ENCODE data around the gene RBM42.
"Not testable (repeated sequence)": the region's sequence is repeated elsewhere in the genome, so short reads cannot be mapped to it uniquely, and the experiment has no call there.

The RBM42 gene

DNA sequence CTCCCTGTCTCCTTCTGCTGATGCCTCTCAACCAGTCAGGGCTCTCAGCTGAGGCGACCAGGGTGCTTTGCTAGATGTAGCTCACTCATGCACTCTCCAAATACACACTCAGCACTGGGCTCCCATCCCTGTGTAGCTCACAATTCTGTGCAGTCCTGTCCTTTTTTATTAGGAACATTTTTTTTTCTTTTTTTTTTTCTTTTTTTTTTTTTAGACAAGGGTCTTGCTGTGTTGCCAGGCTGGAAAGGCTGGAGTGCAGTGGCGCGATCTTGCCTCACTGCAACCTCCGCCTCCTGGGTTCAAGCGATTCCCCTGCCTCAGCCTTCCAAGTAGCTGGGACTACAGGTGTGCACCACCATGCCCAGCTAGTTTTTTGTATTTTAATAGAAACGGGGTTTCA lies 26.0 kb downstream of the RBM42 start:
- not testable (repeated sequence) for DNase-seq (ENCODE audit: low read depth)

- DNase-seq (ENCODE audit: low read depth): no peak
These were observed 26.8 kb downstream of the RBM42 start for GRCh38 chr19:35655600-35655999.

- DNase-seq (ENCODE audit: low read depth): no peak
These were observed 27.9 kb downstream of the RBM42 start for GRCh38 chr19:35656700-35657099.

DNA sequence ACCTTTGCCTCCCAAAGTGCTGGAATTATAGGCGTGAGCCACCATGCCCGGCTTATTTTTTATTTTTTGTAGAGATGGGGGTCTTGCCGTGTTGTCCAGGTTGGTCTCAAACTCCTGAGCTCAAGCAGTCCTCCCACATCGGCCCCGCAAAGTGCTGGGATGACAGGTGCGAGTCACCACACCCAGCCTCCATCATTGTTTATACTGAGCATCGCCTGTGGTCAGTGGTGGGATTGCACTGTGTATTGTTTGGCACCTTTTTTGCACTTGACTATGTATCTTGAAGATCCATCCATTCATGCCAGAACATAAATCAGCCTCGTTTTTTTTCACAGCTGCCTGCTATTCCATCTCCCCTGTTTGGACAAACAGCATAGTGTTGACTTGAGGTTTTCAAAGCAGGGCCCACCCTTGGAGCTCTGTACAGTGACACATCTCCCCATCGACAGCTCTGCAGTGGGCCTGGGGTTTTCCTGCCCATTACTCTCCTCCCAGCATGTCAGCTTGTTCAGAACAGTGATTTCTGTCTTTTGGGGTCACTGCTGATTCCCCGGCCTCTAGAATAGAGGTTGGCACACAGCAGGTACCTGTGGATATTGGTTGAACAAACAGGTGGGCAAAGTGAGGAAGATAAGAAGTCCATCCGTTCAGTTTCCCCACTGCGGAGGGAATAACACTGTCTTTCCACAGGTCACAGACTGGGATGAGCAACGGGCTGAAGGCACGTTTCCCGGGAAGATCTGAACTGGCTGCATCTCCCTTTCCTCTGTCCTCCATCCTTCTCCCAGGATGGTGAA lies 29.3 kb downstream of the RBM42 start:
- no peak for DNase-seq (ENCODE audit: low read depth)

DNA sequence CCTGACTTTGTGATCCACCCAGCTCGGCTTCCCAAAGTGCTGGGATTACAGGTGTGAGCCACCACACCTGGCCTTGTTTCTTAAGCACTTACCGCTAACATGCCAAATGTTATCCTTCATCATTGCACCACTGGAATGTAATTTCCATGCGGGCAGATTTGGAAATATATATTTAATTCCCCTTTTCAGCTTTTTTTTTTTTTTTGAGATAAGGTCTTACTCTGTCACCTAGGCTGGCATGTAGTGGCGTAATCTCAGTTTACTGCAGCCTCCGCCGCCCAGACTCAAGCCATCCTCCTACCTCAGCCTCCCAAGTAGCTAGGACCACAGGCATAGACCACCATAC lies 33.1 kb downstream of the RBM42 start:
- no peak for DNase-seq (ENCODE audit: low read depth)

DNA sequence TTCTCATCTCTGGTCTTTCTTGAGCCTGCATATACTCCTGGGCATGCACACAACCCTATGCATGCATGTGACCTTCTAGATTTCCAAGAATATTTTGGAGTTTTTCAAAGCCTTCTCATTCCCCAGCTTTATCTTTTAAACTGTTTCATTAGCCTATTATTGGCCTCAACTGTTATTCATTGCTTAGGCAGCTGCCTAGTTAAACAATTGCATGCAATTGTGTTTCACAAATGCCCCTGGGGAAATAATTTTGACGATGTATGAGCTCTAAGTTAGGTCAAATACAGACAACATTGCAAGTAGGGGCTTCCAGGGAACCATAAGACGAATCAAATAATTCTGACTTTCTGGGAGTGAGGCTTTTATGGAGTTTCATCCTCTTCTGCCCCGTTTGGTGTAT lies 35.1 kb downstream of the RBM42 start:
- DNase-seq (ENCODE audit: low read depth): no peak

DNA sequence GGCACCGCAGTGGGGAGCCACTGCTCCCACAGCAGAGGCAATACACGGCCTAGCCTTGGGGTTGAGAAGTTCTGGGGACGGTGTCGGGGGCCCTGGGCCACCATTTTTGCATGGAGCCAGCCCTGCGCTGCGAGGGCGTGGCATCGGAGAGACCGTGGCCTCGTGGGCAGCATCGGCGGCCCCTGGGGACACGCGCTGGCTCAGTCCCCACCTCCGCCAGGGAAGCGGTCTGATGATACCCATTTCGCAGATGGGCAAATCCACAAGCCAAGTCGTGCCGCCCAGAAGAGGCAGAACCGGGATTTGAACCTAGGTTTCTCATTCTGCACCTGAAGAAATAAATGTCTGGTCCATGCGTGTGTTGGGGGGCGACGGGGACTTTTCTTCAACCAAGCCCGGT lies 36.3 kb downstream of the RBM42 start:
- DNase-seq (ENCODE audit: low read depth): no peak

- DNase-seq (ENCODE audit: low read depth): no peak
These were observed 36.8 kb downstream of the RBM42 start for GRCh38 chr19:35665604-35666003.

GRCh38 chr19:35666251-35666913 lies 37.5 kb downstream of the RBM42 start, which contains the start of gene UPK1A:
UPK1A (plus strand) TSS chr19:35666517; CDS start chr19:35666813, 296 bp downstream.
- no peak for DNase-seq (ENCODE audit: low read depth)

- no peak for DNase-seq (ENCODE audit: low read depth)
These were observed 40.7 kb downstream of the RBM42 start for GRCh38 chr19:35669566-35669965.

DNA sequence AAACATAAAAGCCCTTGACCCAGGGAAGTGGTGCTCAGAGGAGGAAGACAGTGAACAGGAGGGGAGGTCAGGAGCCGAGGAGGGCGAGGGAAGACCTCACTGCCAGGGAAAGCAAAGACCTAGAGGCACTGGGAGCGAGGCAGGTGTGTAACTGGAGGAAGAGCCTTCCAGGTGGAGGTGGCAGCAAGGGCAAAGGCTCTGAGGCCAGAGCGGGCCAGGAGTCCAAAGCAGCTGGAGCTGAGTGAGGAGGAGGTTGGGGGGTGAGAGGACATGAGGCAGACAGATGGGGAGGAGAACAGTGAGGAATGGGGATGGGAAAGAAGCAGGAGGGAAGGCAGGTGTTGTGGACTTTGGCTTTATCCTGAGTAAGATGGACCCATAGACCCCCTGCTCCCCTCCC lies 41.1 kb downstream of the RBM42 start:
- no peak for DNase-seq (ENCODE audit: low read depth)

DNA sequence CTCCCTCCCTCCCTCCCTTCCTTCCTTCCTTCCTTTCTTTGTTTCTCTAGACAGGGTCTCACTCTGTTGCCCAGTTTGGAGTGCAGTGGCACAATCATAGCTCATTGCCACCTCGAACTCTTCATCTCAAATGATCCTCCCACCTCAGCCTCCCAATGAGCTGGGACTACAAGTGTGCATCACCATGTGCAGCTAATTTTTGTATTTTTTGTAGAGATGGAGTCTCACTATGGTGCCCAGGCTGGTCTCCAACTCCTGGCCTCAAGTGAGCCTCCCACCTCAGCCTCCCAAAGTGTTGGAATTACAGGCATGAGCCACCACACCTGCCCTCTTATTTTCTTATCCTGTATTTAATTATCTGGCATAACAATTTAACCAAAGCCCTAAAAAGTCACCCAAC lies 41.9 kb downstream of the RBM42 start:
- DNase-seq (ENCODE audit: low read depth): no peak

DNA sequence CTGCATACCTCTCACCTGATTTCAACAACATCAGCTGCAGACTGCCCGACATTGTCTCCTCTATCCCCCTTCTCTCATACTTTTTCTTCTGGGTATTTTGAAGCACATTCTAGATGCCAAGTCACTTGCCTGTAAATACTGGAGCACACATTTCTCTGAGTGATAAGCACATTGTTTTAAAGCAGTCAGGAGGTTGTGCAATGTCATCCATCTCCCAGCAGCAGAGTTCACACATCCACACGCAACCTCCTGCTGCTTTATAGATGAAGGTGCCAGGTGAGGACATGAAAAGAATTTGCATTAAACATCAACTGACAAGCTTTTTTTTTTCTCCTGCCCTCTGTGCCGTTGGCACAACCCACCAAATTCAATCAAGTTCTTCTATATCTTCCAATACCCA lies 43.0 kb downstream of the RBM42 start:
- no peak for DNase-seq (ENCODE audit: low read depth)

DNA sequence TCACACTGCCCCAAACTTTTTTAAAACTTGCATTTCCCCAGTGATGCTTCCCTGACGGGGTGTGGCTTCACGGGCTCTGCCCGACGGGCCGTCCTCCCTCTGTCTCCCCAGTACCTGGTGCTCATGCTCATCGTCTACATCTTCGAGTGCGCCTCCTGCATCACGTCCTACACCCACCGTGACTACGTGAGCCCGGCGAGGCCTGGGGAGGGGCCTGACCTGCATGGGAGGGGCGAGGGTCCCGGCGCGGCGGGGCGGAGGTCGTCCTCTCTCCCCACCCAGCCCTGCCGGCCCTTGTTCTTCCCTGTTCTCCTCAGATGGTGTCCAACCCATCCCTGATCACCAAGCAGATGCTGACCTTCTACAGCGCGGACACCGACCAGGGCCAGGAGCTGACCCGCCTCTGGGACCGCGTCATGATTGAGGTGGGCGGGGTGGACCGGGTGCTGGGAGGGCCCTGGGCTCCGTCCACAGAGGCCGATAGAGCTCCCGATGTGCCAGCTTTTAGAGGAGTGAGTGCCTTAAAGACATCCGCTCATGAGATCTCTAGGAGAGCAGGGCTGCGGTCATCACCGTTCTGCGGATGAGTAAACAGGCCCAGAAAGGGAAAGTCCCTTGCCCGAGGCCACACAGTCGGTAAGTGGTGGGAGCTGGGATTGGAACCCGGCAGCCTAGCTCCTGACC lies 44.4 kb downstream of the RBM42 start:
- DNase-seq (ENCODE audit: low read depth): no peak

- no peak for DNase-seq (ENCODE audit: low read depth)
These were observed 46.8 kb downstream of the RBM42 start for GRCh38 chr19:35675589-35676140.
